Osteoblast (primary cell): ENCODE measurements around the gene DNAH6. TPM values are rescaled to one million over a fixed set of nuclear protein-coding genes. Genes with fewer than 3 reads are reported as not detected.

Experiments used
- DNase-seq: peaks from one replicate; pipeline ENCODE4 v3.0.0; 2011; ENCODE audit warnings: low spot score, mixed read lengths; ENCODE audit not compliant: insufficient read length; ENCODE audit errors: missing footprints
- H2AFZ ChIP-seq: 2 replicates; pipeline ENCODE4 v1.6.0; 2011; ENCODE audit warnings: mild to moderate bottlenecking, low read length
- H3K27ac ChIP-seq: 2 replicates; pipeline ENCODE4 v1.5.1; 2011; ENCODE audit warnings: mild to moderate bottlenecking, low read depth, low read length, moderate library complexity
- H3K27me3 ChIP-seq: 2 replicates; pipeline ENCODE4 v1.6.0; 2012; ENCODE audit warnings: mild to moderate bottlenecking, control low read depth, inconsistent platforms, low read length, moderate library complexity; ENCODE audit not compliant: insufficient read depth
- H3K36me3 ChIP-seq: 2 replicates; pipeline ENCODE4 v1.5.1; 2011; ENCODE audit warnings: mild to moderate bottlenecking, low read length, control low read depth, moderate library complexity; ENCODE audit not compliant: insufficient read depth
- H3K4me1 ChIP-seq: 2 replicates; pipeline ENCODE4 v1.5.1; 2011; ENCODE audit warnings: mild to moderate bottlenecking, low read length, control low read depth, moderate library complexity; ENCODE audit not compliant: insufficient read depth
- H3K4me2 ChIP-seq: 2 replicates; pipeline ENCODE4 v1.6.0; 2011; ENCODE audit warnings: mild to moderate bottlenecking, low read length; ENCODE audit not compliant: insufficient read depth
- H3K4me3 ChIP-seq: fragments of 200-600 bp; sonication (generic); 3 replicates; pipeline ENCODE4 v1.5.1; 2012; ENCODE audit warnings: mild to moderate bottlenecking, low read length, inconsistent platforms; ENCODE audit not compliant: insufficient read depth
- H3K79me2 ChIP-seq: 2 replicates; pipeline ENCODE4 v1.6.0; 2012; ENCODE audit warnings: mild to moderate bottlenecking, low read length, control low read depth, inconsistent platforms; ENCODE audit not compliant: insufficient read depth
- H3K9me3 ChIP-seq: 2 replicates; pipeline ENCODE4 v1.5.1; 2011; ENCODE audit warnings: low read depth, low read length, control low read depth
- H4K20me1 ChIP-seq: 2 replicates; pipeline ENCODE4 v1.6.0; 2012; ENCODE audit warnings: mild to moderate bottlenecking, low read length, control low read depth; ENCODE audit not compliant: insufficient read depth
- total RNA-seq: library from RNA; depleted of rRNA; stranded (reverse); fragments of >200 nt; gene quantifications from 2 replicates; pipeline ENCODE4 v1.2.3, GENCODE V29; 2012
- TF ChIP-seq, protein P1 (sequence below): IDR thresholded peaks from 2 replicates; pipeline ENCODE4 v1.5.1; 2011; ENCODE audit warnings: mild to moderate bottlenecking, low read depth, low read length, moderate library complexity; ENCODE audit errors: extremely low read depth

DNAH6 gene
- total RNA-seq, 1 donor, result 0.36 TPM

DNA sequence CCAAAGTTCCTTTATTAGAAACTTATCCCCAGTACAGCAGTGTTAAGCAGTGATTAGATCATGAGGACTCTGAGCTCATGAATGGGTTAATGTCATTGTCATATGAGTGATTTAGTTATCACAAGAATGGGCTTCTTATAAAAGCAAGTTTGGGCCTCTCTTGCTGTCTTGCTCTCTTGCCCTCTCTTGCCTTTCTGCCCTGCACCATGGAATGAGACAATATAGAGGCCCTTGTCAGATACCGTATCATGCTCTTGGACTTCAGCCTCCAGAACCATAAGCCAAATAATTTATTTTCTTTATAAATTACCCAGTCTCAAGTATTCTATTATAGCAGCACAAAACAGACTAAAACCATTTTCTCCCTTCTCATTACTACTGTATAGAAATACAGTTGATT is 238.8 kb downstream of the DNAH6 start:
- TF ChIP-seq, protein P1, sequence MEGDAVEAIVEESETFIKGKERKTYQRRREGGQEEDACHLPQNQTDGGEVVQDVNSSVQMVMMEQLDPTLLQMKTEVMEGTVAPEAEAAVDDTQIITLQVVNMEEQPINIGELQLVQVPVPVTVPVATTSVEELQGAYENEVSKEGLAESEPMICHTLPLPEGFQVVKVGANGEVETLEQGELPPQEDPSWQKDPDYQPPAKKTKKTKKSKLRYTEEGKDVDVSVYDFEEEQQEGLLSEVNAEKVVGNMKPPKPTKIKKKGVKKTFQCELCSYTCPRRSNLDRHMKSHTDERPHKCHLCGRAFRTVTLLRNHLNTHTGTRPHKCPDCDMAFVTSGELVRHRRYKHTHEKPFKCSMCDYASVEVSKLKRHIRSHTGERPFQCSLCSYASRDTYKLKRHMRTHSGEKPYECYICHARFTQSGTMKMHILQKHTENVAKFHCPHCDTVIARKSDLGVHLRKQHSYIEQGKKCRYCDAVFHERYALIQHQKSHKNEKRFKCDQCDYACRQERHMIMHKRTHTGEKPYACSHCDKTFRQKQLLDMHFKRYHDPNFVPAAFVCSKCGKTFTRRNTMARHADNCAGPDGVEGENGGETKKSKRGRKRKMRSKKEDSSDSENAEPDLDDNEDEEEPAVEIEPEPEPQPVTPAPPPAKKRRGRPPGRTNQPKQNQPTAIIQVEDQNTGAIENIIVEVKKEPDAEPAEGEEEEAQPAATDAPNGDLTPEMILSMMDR, result no peak
- no peaks in the 10 kb centered on the region for H4K20me1 ChIP-seq
- peaks cover 3% of the 10 kb centered on the region for H3K27me3 ChIP-seq
- no peaks in the 10 kb centered on the region for H3K4me1 ChIP-seq
- H2AFZ ChIP-seq, result no peak overlapping the region
- H3K9me3 ChIP-seq, result no peaks in the 10 kb centered on the region
- H3K79me2 ChIP-seq, result no peaks in the 10 kb centered on the region
- DNase-seq, result no peak
- no peak overlapping the region for H3K27ac ChIP-seq
- H3K4me2 ChIP-seq, result no peak overlapping the region
- no peaks in the 10 kb centered on the region for H3K36me3 ChIP-seq
- H3K4me3 ChIP-seq, result no peak overlapping the region

DNA sequence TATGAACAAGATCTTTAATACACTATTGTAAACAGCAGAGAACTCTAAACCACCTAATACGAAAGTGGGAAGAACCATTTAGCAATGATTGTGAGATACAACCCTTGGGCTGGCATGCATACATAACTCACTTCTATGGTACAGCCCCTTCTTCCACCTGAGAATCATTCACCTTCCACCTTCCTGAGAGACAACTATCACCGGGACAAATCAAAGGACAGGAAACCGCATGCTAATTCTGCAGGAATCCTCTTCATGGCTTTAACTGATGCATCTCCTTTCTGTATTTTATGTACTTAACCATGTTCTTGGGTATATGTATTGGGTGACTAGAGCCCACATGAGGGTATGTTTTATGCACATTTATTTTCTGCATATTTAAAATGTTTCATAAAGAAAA is 241.3 kb downstream of the DNAH6 start:
- Histone ChIP-seq H3K36me3 (no peaks in the 10 kb centered on the region), H2AFZ (no peak overlapping the region), H3K27ac (no peak overlapping the region), H3K27me3 (no peaks in the 10 kb centered on the region), H3K4me3 (no peak overlapping the region), H3K4me2 (no peak overlapping the region), H4K20me1 (no peaks in the 10 kb centered on the region), H3K79me2 (no peaks in the 10 kb centered on the region), H3K9me3 (no peaks in the 10 kb centered on the region), H3K4me1 (no peaks in the 10 kb centered on the region)
- TF ChIP-seq, protein P1, result no peak
- no peak for DNase-seq

DNA sequence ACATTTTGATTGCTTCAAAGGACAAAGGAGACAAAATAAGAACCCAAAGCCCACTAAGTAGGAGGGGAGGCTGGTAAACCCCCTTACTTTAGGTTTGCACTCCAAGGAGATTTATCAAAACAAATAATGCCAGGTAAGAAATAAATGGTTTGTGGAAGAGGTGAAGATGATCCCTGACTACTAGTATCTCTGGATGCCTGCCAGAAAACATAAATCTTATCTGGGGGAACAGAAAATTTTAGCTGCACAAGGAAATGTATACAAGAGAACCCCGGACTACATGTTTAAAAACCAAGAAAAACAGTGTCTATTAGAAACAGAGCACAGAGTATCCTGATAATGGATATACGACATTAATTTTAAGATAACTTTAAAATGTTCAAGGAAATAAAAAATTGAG is 250.5 kb downstream of the DNAH6 start:
- Histone ChIP-seq H3K79me2 (no peaks in the 10 kb centered on the region), H3K27ac (no peak overlapping the region), H3K4me3 (no peak overlapping the region), H3K4me1 (no peaks in the 10 kb centered on the region), H2AFZ (no peak overlapping the region), H3K27me3 (no peaks in the 10 kb centered on the region), H3K4me2 (no peak overlapping the region), H3K36me3 (no peaks in the 10 kb centered on the region), H4K20me1 (no peaks in the 10 kb centered on the region), H3K9me3 (no peaks in the 10 kb centered on the region)
- no peak for DNase-seq
- TF ChIP-seq, protein P1, result no peak

DNA sequence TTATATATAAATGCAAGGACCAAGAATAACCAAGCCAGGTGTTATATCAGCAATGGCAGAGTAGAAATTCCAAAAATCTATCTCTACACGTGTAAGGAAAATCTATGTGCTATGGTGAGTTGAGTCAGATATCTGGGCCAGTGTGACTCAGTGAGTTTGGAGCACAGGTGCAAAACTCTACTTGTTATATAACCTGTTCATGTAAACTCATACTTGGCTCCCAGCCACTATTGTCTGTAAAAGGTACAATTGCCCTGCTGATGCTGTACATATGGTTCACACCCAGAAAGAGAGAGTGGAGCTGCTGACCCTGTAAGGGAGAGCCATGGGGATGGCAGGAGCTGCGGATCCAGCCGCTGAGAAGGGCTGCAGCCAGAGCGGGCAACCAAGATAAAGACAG is 252.5 kb downstream of the DNAH6 start:
- Histone ChIP-seq H2AFZ (no peak overlapping the region), H3K4me3 (no peak overlapping the region), H3K4me2 (no peak overlapping the region), H3K36me3 (no peaks in the 10 kb centered on the region), H3K27me3 (no peaks in the 10 kb centered on the region), H3K79me2 (no peaks in the 10 kb centered on the region), H4K20me1 (no peaks in the 10 kb centered on the region), H3K9me3 (no peaks in the 10 kb centered on the region), H3K4me1 (no peaks in the 10 kb centered on the region), H3K27ac (no peak overlapping the region)
- TF ChIP-seq, protein P1, result no peak
- no peak for DNase-seq
